Measurements from ENCODE around the gene SMG5.

Gene SMG5

GRCh38 chr1:156305215-156305614, 22.6 kb upstream of the SMG5 start:
- POLR2A ChIA-PET = no interaction called here
- no peak for DNase-seq (ENCODE audit: extremely low spot score)
- CTCF ChIA-PET = no interaction called here
- TF ChIP-seq CTBP1 (IDR thresholded peaks at IDR 0.05; ENCODE audit: borderline replicate concordance) (no peak), HDGF (IDR thresholded peaks at IDR 0.05; ENCODE audit: borderline replicate concordance) (no peak), L3MBTL2 (conservative IDR thresholded peaks at IDR 0.05) (no peak), TARDBP (IDR thresholded peaks at IDR 0.05) (no peak), PKNOX1 (IDR thresholded peaks at IDR 0.05) (no peak), FOXK2 (IDR thresholded peaks at IDR 0.05) (no peak), SUZ12 (IDR thresholded peaks at IDR 0.05) (no peak)

GRCh38 chr1:156303241-156303640, 20.6 kb upstream of the SMG5 start:
- CTCF ChIA-PET = no interaction called here
- POLR2A ChIA-PET = interaction anchor here (0.9 kb wide), 1 partner anchor 9 kb away, joined by 4 read pairs; no protein-coding TSS in a partner anchor
- no peak for DNase-seq (ENCODE audit: extremely low spot score)
- no peak for TF ChIP-seq NFRKB (IDR thresholded peaks at IDR 0.05)
- no peak for TF ChIP-seq SUZ12 (IDR thresholded peaks at IDR 0.05)
- no peak for TF ChIP-seq PKNOX1 (IDR thresholded peaks at IDR 0.05)
- no peak for TF ChIP-seq LEF1 (IDR thresholded peaks at IDR 0.05; ENCODE audit: borderline replicate concordance)
- no peak for TF ChIP-seq ZNF384 (IDR thresholded peaks at IDR 0.05)
- TF ChIP-seq L3MBTL2 (conservative IDR thresholded peaks at IDR 0.05) = no peak
- TF ChIP-seq BHLHE40 (IDR thresholded peaks at IDR 0.05; ENCODE audit: borderline replicate concordance) = no peak
- no peak for TF ChIP-seq FOXM1 (IDR thresholded peaks at IDR 0.05; ENCODE audit: borderline replicate concordance)
- no peak for TF ChIP-seq SP1 (IDR thresholded peaks at IDR 0.05)
- TF ChIP-seq CTBP1 (IDR thresholded peaks at IDR 0.05; ENCODE audit: borderline replicate concordance) = no peak
- TF ChIP-seq TARDBP (IDR thresholded peaks at IDR 0.05) = no peak
- TF ChIP-seq ARNT (IDR thresholded peaks at IDR 0.05) = no peak
- no peak for TF ChIP-seq ELF4 (IDR thresholded peaks at IDR 0.05)
- no peak for TF ChIP-seq FOXK2 (IDR thresholded peaks at IDR 0.05)

GRCh38 chr1:156298852-156299357, 16.3 kb upstream of the SMG5 start, which contains the start of gene VHLL:
VHLL (minus strand) TSS chr1:156299307; CDS start chr1:156299189, 118 bp downstream.
- ChIA-PET POLR2A (interaction anchor here (8.5 kb wide), 1 partner anchor 15 kb away, joined by 71 read pairs; the partner anchor contains the start of genes SMG5 and TMEM79), CTCF (no interaction called here)
- DNase-seq (ENCODE audit: extremely low spot score) = no peak
- no peak for TF ChIP-seq FOXM1 (IDR thresholded peaks at IDR 0.05; ENCODE audit: borderline replicate concordance)
- TF ChIP-seq ARNT (IDR thresholded peaks at IDR 0.05) = no peak
- TF ChIP-seq FOXA1 (IDR thresholded peaks at IDR 0.05) = no peak
- no peak for TF ChIP-seq SUZ12 (IDR thresholded peaks at IDR 0.05)
- TF ChIP-seq HDGF (IDR thresholded peaks at IDR 0.05; ENCODE audit: borderline replicate concordance) = no peak
- TF ChIP-seq ZNF384 (IDR thresholded peaks at IDR 0.05) = no peak
- TF ChIP-seq BHLHE40 (IDR thresholded peaks at IDR 0.05; ENCODE audit: borderline replicate concordance) = no peak
- no peak for TF ChIP-seq ELF4 (IDR thresholded peaks at IDR 0.05)
- no peak for TF ChIP-seq SP1 (IDR thresholded peaks at IDR 0.05)
- TF ChIP-seq L3MBTL2 (conservative IDR thresholded peaks at IDR 0.05) = no peak
- TF ChIP-seq PKNOX1 (IDR thresholded peaks at IDR 0.05) = no peak
- no peak for TF ChIP-seq TARDBP (IDR thresholded peaks at IDR 0.05)
- no peak for TF ChIP-seq LEF1 (IDR thresholded peaks at IDR 0.05; ENCODE audit: borderline replicate concordance)
- TF ChIP-seq CTBP1 (IDR thresholded peaks at IDR 0.05; ENCODE audit: borderline replicate concordance) = no peak
- no peak for TF ChIP-seq FOXK2 (IDR thresholded peaks at IDR 0.05)
- no peak for TF ChIP-seq NFRKB (IDR thresholded peaks at IDR 0.05)

GRCh38 chr1:156295391-156295947, 12.8 kb upstream of the SMG5 start, which contains the start of gene GLMP:
GLMP (minus strand) TSS chr1:156295679; CDS start chr1:156295645, 34 bp downstream.
- ChIA-PET CTCF (interaction anchor here (0.5 to 0.9 kb wide), 2 partner anchors 11 to 33 kb away, joined by 3 read pairs; partner anchors contain the start of gene TMEM79), POLR2A (interaction anchor here (0.7 to 8.5 kb wide), 2 partner anchors 12 to 207 kb away, joined by 3 to 71 read pairs; partner anchors contain the start of genes SMG5 and TMEM79)
- peak; percentile 89 for TF ChIP-seq L3MBTL2 (conservative IDR thresholded peaks at IDR 0.05)
- TF ChIP-seq ZNF384 (IDR thresholded peaks at IDR 0.05) = peak; percentile 79
- no peak for TF ChIP-seq PKNOX1 (IDR thresholded peaks at IDR 0.05)
- peak; percentile 76 for DNase-seq (ENCODE audit: extremely low spot score)

GRCh38 chr1:156293895-156294294, 11.3 kb upstream of the SMG5 start:
- DNase-seq (ENCODE audit: extremely low spot score) = no peak
- ChIA-PET CTCF (no interaction called here), POLR2A (interaction anchor here (8.5 kb wide), 1 partner anchor 10 kb away, joined by 71 read pairs; the partner anchor contains the start of genes SMG5 and TMEM79)
- TF ChIP-seq SP1 (IDR thresholded peaks at IDR 0.05) = no peak
- no peak for TF ChIP-seq ZNF384 (IDR thresholded peaks at IDR 0.05)
- no peak for TF ChIP-seq ARNT (IDR thresholded peaks at IDR 0.05)
- TF ChIP-seq PKNOX1 (IDR thresholded peaks at IDR 0.05) = no peak
- TF ChIP-seq BHLHE40 (IDR thresholded peaks at IDR 0.05; ENCODE audit: borderline replicate concordance) = no peak
- TF ChIP-seq FOXM1 (IDR thresholded peaks at IDR 0.05; ENCODE audit: borderline replicate concordance) = no peak
- no peak for TF ChIP-seq LEF1 (IDR thresholded peaks at IDR 0.05; ENCODE audit: borderline replicate concordance)
- TF ChIP-seq SUZ12 (IDR thresholded peaks at IDR 0.05) = no peak
- no peak for TF ChIP-seq CTBP1 (IDR thresholded peaks at IDR 0.05; ENCODE audit: borderline replicate concordance)
- TF ChIP-seq FOXA1 (IDR thresholded peaks at IDR 0.05) = no peak
- TF ChIP-seq TARDBP (IDR thresholded peaks at IDR 0.05) = no peak
- TF ChIP-seq L3MBTL2 (conservative IDR thresholded peaks at IDR 0.05) = no peak
- TF ChIP-seq FOXK2 (IDR thresholded peaks at IDR 0.05) = no peak
- TF ChIP-seq NFRKB (IDR thresholded peaks at IDR 0.05) = no peak
- no peak for TF ChIP-seq HDGF (IDR thresholded peaks at IDR 0.05; ENCODE audit: borderline replicate concordance)
- TF ChIP-seq ELF4 (IDR thresholded peaks at IDR 0.05) = no peak

Measured in HEK293T (cell line).